Erythroblast (primary cell): Measurements from ENCODE around the gene SH2D1B.

Experiments
- GATA1 ChIP-seq: IDR thresholded peaks from 2 replicates; pipeline ENCODE4 v1.6.1; 2011; ENCODE audit warnings: low read depth, mild to moderate bottlenecking, control low read depth, low read length, moderate library complexity
- POLR2A ChIP-seq: IDR thresholded peaks from 2 replicates; pipeline ENCODE4 v1.6.1; 2011; ENCODE audit warnings: mild to moderate bottlenecking, low read length

DNA sequence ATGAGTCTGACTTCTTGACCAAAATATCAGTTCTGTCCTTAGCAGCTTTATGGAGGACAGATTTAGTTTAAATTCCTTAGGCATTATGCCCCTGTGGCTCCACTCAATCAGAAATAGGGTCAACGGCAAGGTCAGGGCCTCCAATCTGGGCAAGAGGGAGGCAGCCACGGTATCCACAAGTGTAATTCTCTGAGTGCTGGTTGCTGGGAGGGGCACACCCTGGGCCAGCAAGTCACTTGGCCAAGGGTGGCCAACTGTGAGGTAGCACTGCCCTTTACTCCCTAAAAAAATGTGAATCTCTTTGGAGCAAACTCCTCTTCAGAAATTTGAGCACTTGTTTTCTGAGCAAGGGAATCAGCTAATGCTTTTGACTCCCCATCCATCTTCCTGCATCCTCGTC, 48.1 kb downstream of the SH2D1B start:
- TF ChIP-seq POLR2A (no peak), GATA1 (no peak)
